ENCODE results near the gene PHRF1. TPM values are rescaled to one million over a fixed set of nuclear protein-coding genes. Genes with fewer than 3 reads are reported as not detected.

The PHRF1 gene
- total and polyA plus RNA-seq, 9 of the 15 experiments (the other 6 are each of a cell fraction or from before 2014, with no cell fraction given) = 0.07 to 37.2 (median 7.7) TPM

DNA sequence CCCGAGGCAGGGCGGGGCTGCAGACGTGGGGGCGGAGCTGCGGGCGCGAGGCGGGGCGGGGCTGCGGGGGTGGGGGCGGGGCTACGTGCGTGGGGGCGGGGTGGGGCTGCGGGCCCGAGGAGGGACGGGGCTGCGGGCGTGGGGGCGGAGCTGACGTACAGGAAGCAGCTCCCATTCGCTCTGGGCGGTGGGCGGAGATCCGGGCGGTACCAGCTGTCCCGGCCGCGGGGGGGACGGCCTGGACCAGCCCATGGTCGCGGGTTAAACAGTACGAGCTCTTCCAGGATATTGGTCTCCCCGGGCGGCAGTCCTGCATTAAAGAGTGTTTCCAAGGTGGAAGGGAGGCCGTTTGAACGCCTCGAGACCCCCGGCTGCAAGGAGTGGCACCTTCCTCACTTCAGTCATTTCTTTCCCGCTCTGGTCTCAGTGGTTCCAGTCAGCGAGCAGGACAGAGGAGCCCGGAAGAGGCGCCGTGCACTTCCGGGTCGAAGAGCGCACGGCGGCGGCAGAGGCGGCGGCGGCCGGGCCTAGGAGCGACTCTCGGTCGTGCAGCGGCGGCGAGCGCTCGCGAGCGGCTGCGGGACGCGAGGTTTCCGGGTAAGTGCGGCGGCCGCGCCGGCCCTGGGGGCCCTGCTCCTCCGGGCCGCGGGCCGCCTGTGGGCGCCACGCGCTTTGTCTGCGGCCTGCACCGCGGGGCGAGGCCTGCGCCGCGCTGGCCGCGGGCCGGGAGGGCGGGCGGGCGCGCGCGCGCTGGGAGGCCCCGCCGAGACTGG lies at the start of gene PHRF1 (continued):
- no peak for TF ChIP-seq IRF2 (CRISPR knock-in tag; IDR thresholded peaks at IDR 0.05)
- TF ChIP-seq ZNF444 (CRISPR knock-in tag; IDR thresholded peaks at IDR 0.05) = no peak
- no peak for TF ChIP-seq ZFP91 (CRISPR knock-in tag; IDR thresholded peaks at IDR 0.05)
- TF ChIP-seq TOE1 (IDR thresholded peaks at IDR 0.05; ENCODE audit: borderline replicate concordance) = peak; percentile 94
- no peak for TF ChIP-seq TOE1 (CRISPR knock-in tag; IDR thresholded peaks at IDR 0.05; ENCODE audit: borderline replicate concordance, low read depth)
- no peak for TF ChIP-seq ARNT (IDR thresholded peaks at IDR 0.05)
- TF ChIP-seq TCF3 (CRISPR knock-in tag; IDR thresholded peaks at IDR 0.05) = no peak
- TF ChIP-seq NFYB (IDR thresholded peaks at IDR 0.05; ENCODE audit: extremely low read depth, insufficient read length) = peak; percentile 10
- TF ChIP-seq TCF15 (CRISPR knock-in tag; IDR thresholded peaks at IDR 0.05) = no peak
- TF ChIP-seq FOXJ3 (CRISPR knock-in tag; IDR thresholded peaks at IDR 0.05) = no peak
- TF ChIP-seq DIDO1 (tag; IDR thresholded peaks at IDR 0.05; ENCODE audit: low read depth) = no peak
- 0 out of 2 replicates have a peak, but pooled peaks have one; percentile 31 for TF ChIP-seq ZNF384 (IDR thresholded peaks at IDR 0.05; ENCODE audit: low read depth, low read length)
- peak in 1 of 2 experiments; percentile 42 for TF ChIP-seq AFF1 (IDR thresholded peaks at IDR 0.05; ENCODE audit: low read depth in 1 of 2, partially characterized antibody in 2 of 2)
- TF ChIP-seq ZNF165 (CRISPR knock-in tag; IDR thresholded peaks at IDR 0.05; ENCODE audit: borderline replicate concordance) = no peak
- TF ChIP-seq, protein P1, sequence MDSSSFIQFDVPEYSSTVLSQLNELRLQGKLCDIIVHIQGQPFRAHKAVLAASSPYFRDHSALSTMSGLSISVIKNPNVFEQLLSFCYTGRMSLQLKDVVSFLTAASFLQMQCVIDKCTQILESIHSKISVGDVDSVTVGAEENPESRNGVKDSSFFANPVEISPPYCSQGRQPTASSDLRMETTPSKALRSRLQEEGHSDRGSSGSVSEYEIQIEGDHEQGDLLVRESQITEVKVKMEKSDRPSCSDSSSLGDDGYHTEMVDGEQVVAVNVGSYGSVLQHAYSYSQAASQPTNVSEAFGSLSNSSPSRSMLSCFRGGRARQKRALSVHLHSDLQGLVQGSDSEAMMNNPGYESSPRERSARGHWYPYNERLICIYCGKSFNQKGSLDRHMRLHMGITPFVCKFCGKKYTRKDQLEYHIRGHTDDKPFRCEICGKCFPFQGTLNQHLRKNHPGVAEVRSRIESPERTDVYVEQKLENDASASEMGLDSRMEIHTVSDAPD (CRISPR knock-in tag; IDR thresholded peaks at IDR 0.05) = no peak
- TF ChIP-seq SMARCA5 (IDR thresholded peaks at IDR 0.05) = no peak
- peak; percentile 51; the same call in 1 of the 2 replicates for TF ChIP-seq ETV1 (tag; conservative IDR thresholded peaks at IDR 0.05; ENCODE audit: low read depth)
- TF ChIP-seq KHSRP (IDR thresholded peaks at IDR 0.05) = no peak
- peak; percentile 70; the same call in 1 of the 2 replicates for TF ChIP-seq ERF (CRISPR knock-in tag; IDR thresholded peaks at IDR 0.05)
- TF ChIP-seq FOS (IDR thresholded peaks at IDR 0.05; ENCODE audit: extremely low read depth, insufficient read length) = no peak
- TF ChIP-seq CBX2 (IDR thresholded peaks at IDR 0.05; ENCODE audit: insufficient read depth, low read length, poor library complexity, severe bottlenecking) = no peak
- TF ChIP-seq HIVEP1 (CRISPR knock-in tag; IDR thresholded peaks at IDR 0.05) = no peak

Data from K562 (cell line).